Heart left ventricle (tissue), 13 donors: ENCODE data around the gene UBE2D3.

Experiments
- POLR2A ChIP-seq, 2 donors: fragments of 450-650 bp; IDR thresholded peaks; one replicate each; pipeline ENCODE4 v1.6.1; 2017; ENCODE audit warnings: antibody characterized with exemption in 2 of 2, mild to moderate bottlenecking in 2 of 2, moderate library complexity in 2 of 2
- TF ChIP-seq, protein P1 (sequence below), 12 donors: fragments of 200-600 bp; sonication (generic) in 4 of 12; IDR thresholded peaks; one replicate each; pipeline versions ENCODE4 v1.5.0 to v1.8.0; 2018 to 2022; ENCODE audit warnings: antibody characterized with exemption in 12 of 12, mild to moderate bottlenecking in 5 of 12
- donor health status: ischemic (EF 13 %, LVEDD 7.1; RV severe dilation, severe dysfunction).
- donor health status: DM: no; HTN: yes; CAD: no.
- donor health status: DM: no; HTN: no; CAD: no.
- donor health status: ischemic (EF 25% LVEDD 6.9; RV normal size, moderate dysfunction).
- donor health status: ischemic (EF 25% LVEDD 5.7; RV mildly dilated, moderate dysfunction).
- donor health status: ischemic (EF 35%, LVEDD 5.7; RV mildly dilated, moderate dysfunction).
- donor health status: nonischemic (EF 11% LVEDD 7.7; RV severe dilation, severe dysfunction).
- donor health status: DM: yes; HTN: yes; CAD: no.
- donor health status: PGD.
- donor health status: ischemic (EF 29% LVEDD 5.4; RV normal size, mild dysfunction).
- donor health status: nonischemic (EF 23%, LVEDD 6.1; RV moderate dilation, normal function).

DNA sequence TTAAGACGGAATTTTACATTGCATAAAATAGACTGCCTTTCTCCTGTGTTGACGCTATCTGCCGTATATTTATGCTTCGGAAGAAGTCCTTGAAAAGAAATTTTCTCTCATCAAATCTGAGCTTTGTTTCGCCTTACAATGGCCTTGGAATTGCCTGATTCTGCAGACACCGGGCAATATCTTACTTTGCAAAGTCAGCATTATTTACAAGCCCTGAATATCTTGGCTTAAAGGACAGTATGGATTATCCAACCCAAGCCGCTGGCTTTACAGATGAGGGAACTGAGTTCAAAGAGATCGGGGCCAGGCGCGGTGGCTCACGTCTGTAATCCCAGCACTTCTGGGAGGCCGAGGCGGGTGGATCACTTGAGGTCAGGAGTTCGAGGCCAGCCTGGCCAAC lies 65.4 kb downstream of the UBE2D3 start:
- TF ChIP-seq, protein P1, sequence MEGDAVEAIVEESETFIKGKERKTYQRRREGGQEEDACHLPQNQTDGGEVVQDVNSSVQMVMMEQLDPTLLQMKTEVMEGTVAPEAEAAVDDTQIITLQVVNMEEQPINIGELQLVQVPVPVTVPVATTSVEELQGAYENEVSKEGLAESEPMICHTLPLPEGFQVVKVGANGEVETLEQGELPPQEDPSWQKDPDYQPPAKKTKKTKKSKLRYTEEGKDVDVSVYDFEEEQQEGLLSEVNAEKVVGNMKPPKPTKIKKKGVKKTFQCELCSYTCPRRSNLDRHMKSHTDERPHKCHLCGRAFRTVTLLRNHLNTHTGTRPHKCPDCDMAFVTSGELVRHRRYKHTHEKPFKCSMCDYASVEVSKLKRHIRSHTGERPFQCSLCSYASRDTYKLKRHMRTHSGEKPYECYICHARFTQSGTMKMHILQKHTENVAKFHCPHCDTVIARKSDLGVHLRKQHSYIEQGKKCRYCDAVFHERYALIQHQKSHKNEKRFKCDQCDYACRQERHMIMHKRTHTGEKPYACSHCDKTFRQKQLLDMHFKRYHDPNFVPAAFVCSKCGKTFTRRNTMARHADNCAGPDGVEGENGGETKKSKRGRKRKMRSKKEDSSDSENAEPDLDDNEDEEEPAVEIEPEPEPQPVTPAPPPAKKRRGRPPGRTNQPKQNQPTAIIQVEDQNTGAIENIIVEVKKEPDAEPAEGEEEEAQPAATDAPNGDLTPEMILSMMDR (IDR thresholded peaks at IDR 0.05): no peak
- no peak for TF ChIP-seq POLR2A (IDR thresholded peaks at IDR 0.05)
